ENCODE measurements around the gene FREM1.

The FREM1 gene

DNA sequence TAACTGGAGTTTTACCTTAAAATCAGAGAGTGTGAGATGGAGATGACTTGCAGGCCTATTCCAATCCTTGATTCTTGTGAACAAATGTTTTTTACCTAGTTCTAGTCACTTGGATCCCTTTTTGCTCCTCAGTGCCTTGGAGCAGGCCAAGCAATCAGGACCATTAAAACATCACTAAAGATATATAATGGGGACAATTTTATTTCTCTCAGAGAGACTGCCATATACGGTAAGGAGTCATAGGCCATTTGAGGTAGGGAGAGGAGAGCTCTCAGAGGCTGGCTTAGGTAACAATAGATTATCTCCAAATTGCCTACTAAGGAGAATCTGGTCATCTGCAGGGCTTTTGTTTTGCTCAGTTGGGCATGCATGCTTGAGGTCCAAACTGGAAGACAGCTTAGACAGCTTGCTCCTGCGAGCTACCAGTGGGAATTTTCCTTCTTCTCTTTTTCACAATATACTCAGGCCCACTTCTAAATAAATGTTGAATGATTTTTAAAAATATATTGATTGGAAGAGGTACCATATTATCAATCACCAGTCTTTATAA, 44.0 kb downstream of the FREM1 start:
- DNase-seq: no peak

DNA sequence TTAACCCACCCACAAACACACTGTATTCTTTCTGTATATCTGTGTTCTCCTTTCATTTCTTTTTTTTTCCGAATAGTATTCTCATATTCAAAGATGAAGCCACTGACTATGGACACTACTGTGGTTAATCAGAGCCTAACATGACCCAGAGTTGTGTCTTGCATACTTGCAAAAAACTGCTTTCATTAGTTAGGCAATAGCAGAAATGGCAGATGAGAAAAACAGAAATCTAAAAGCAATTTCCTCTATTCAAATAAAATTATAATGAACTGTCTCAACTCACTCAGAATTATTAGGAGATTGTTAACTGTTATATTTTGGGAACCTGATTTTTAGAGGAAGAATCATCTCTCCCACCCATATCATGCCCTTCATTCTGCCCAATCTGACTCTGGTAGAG, 45.9 kb downstream of the FREM1 start:
- DNase-seq: no peak

DNA sequence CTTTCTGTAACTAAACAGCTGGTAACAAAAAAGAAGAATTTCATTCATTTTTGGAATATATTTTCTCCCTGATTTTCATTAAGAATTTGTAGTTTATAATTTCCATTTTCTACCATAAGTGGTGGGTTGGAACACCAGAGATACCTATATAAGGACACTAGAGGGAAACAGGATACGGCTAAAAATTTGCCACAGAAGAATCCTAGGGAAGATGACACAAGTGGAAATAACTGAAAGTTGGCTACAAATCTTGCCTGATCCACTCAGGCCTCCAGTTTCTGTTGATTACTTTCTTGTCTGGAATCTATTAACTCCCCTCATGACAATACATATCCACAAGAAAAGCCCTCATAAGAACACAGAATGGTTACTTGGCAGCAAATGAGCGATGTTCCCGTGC, 46.8 kb downstream of the FREM1 start:
- DNase-seq: no peak

DNA sequence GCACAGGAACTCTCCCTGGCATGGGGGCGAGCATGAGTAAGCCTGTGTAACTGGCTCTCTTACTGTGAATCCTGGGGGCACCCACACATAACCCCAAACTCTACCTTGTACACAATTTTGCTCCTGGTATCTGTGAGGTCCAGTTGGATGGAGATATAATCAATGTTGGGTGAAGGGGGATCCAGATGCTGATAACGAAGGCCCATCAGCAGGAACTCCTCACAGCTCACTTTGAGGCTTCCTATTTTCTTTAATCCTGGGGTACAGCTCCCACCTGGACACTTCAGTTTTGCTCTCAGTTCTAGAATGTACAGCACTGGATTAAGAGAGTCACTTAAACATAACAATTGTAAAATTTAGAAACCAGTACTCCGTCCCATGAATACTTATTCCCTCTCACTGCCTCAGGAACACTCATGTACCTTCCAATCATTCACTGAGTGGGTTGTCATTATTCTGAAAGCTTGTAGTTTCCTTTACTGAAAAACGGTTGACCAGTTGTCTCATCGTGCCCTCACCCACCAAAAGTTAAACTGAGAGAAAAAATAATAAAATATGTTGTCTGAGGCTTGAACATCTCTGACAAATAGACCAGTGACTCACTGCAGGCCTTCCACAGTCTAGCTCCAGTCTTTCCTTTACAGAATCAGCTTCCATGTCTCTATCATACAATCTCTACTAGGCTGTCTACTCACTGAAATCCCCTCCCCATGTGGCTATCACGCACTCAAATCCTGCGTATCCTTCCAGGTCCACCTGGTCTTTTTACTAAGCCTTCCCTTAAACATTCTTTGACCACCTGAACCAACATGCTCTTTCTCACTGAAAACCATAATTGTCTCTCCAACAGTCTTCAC, 52.6 kb downstream of the FREM1 start:
- DNase-seq: no peak

DNA sequence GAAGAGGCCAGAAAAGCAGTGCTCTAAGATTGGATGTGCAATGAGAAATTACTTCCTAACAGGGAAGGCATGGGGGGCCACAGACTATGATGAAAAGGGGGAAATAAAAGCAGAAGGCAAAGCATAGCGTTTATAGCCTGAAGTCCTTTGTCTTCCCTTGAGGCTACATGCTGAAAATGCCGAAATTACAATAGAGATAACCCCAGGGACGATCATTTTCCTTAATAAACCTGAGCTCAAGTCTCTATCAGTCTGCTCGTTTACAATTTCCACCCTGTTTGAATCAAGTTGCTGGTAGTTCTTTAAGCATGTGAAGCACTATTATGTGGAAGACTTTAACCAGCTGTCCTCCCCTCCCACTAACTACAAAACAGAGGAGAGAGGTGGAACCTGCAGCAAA, 60.4 kb downstream of the FREM1 start:
- DNase-seq: no peak

DNA sequence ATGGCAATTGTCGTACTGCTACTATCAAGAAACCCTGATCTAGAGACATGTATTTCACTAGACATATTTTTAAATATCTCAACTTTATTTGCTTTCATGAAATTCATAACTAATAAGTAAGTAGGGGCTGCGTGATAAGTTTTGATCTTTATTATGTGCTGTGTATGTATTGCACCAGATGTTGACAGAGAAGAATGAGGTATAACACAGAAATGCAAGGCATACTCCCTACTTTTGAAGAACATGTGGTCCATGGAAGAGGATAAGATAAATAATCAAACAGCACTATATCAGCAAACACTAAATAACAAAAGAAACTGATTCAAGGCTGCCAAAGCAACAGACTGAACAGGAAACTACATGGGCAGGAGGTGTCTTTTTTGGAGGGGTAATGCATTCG, 60.9 kb downstream of the FREM1 start:
- DNase-seq: no peak

DNA sequence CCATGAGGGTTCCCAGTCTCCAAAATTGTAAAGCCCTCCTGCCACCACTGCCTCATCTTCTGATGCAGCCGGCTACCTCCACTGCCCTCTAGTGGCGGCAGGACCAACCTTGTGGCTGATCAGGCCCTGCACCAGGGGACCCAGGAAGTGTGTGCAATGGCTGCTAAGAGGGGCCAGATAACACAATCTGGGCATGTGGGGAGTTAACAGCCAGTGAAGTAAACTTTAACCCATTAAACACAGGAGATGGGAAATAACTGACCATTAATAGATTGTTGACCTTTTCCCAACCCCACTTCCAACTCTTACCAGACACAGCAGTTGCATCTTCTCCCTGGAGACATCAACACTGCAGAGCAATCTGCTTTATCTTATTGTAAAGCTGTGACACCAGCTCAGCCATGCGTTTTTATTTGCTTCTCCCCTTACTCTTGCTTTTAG, 63.3 kb downstream of the FREM1 start:
- DNase-seq: peak; percentile 49

DNA sequence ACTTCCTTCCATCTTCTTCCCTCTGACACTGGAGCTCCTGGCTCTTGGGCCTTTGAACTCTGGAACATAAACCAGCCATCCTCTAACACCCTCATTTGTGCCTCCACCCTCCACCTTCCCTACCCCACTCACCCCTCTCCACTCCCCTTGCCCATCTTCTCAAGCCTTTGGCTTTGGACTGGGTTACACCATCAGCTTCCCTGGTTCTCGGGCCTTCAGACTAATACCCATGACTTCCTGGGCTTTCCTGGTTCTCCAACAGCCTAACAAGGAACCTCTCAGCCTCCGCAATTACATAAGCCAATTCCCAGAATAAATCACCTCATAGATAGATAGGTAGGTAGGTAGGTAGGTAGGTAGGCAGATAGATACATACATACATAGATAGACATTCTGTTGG, 67.1 kb downstream of the FREM1 start:
- DNase-seq: no peak

DNA sequence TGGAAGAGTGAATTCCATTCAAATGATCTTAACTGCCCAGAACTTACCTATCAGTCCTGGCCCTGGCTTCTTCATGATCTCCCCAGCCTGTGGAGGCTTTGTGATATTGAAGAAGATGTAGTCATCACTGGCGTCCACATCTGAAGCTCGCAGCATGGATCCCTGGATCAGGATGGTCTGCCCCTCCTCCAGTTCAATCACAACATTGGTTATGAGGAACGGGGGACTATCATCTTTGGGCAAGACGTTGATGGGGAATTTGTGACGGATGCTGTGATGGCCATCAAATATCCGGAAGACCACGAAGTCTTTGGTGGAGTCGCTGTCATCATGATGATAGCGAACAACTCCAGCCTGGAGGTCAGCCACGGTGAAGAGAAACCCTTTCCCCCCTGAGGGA, 68.0 kb downstream of the FREM1 start:
- DNase-seq: no peak

DNA sequence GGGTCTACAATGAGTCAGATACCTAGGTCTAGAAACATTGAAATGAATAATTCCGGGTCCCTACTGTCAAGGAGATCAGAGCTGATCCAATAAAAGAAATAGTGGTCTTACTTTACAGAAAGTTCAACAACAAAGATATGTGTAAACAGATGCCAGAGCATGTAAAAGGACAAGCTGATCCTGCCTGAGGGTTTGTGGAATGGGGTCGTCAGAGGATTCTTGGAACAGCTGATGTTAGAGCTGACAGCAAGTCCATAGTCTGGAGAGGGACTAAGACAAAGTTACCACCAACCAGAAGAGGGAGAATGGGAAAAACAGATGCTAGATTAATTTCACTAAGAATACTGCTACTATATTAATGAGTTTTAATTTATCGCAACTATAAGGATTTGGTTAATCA, 71.5 kb downstream of the FREM1 start:
- DNase-seq: no peak

DNA sequence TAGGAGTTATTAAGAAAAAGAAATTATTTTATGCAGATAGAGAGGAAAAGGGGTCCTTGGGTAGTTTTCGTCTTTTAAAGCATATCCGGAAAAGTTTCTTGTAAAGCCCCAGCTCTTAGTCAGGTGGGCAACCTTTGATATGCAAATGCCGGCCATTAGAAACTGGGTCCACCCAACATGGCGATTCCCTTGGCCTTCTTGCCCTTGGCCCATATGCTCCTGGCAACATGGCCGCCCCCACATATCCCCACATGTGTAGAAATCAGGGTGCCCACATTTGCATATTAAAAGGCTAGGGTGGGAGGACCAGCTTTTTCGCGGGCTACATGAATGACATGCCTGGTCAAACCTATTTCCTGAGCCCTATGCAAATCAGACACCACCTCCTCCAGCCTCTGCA, 73.3 kb downstream of the FREM1 start:
- DNase-seq: no peak

DNA sequence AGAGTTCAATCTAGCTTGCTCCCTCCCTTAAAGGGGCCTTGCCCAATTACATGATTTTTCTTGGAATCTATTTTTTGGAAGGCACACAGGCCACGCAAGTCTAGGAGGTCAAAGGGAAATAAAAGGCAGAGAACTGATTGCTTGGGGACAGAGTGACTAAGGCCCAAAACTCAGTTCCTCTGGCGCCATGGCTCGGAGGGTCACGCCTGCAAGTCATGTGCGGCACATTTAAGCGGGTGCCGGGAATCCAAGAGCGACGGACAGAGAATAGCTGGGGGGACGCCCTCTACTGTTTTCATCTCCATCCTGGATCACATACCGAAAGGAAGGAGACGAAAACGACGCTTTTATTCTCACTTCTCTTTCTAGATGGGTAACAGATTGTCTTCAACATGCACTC, 78.6 kb downstream of the FREM1 start:
- no peak for DNase-seq

DNA sequence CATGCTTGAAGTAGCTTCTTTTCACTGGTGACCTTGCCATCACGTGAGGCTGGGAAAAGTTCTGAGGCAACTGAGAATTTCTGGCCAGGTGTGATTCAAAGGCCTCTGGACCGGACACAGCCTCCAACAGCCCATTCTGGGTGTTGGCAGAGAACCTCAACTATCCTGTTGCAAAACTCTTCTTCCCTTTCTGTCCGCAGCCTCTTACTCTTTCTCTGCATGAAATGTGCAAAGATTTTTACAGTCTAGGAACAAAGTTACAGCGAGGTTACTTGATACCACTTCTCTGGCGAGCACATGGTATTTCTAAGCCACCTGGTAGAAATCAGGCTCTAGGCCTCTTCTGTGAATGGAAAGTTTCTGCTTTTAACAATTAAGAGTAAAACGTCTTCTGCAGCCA, 79.2 kb downstream of the FREM1 start:
- no peak for DNase-seq

DNA sequence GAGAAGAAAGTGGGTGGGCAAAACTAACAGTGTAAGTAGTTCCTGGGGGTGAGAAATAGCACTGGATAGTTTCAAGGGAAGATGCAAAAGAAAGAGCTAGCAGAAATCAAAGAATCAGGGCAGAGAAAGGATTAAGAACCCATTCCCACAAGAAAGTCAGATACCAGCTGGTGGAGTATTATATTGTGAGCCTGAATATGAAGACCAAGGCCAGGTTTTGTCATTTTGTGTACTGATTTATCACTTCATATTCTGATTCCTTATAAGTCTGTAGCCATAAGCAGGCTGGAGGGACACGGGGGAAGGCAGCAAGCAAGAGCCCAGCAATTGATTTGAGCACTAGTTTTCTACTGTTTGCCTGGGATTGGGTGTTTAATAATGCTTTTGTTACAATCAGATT, 80.2 kb downstream of the FREM1 start:
- DNase-seq: no peak

DNA sequence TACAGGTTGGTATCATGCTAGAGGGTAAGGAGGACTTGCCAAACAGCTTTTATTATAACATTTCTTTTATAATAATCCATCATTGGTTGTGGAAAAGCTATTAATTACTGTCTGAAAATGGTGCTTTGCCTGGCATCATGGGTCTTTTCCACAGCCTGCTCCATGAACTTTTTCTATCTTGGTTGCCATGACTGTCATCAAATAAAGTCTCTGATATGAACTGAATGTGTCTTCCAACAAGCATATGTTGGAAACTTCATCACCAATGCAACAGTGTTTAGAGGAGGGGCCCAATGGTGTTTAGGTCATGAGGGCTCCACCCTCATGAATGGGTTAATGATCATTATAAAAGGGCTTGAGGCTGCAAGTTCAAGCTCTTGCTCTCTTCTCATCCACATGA, 81.0 kb downstream of the FREM1 start:
- no peak for DNase-seq

DNA sequence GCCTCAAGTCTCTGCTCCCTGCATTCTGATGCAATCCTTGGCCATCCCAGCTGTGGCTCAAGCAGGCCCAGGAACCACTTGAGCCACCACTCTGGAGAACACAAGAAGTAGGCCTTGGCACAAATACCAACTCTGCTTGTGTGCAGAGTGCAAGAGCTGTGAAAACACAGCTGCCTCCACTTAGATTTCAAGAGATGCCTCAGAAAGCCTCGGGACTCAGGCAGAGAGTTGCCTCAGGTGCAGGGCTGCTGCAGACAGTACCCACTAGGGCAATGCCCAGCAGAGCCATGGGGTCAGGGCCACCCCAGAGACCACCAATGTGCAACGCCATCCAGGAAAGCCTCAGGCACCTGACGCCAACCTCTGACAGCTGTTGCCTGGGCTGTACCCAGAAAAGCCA, 82.4 kb downstream of the FREM1 start:
- DNase-seq: no peak

DNA sequence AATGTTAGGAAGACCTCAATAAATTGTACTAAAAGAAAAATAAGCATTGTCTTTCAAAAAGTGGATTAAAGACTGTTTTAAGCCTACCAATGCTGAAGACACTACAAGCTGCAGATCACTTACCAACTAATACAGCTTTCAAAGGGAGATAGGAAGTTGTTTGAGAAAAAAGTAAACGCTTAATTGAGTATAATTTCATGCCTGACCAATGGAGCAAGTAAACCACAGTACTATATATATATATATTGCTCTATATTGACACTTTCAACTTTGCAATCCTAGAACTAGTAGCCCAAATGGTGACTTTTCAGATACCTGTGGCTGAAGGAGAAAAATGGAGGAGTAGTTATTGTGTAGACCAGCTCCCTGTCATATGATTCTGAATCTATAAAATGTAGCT, 85.7 kb downstream of the FREM1 start:
- DNase-seq: no peak

DNA sequence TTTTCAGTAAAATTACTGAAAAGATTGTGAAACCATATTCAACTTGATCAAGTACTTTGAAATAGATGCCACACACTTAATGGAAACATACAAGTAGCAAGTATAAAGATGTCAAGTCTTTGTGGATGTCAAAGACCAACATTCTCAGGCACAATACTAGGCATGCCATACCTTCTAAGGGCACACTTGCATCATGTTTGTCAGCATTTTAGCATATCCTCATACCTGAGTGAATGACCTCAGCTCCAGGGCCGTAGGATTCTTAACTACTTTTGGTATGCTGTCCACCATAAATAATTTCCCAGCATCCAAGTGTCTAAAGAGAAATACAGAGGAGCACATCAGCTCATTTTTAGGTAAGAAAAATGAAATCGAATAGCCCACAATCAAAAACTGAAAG, 86.4 kb downstream of the FREM1 start:
- DNase-seq: no peak

DNA sequence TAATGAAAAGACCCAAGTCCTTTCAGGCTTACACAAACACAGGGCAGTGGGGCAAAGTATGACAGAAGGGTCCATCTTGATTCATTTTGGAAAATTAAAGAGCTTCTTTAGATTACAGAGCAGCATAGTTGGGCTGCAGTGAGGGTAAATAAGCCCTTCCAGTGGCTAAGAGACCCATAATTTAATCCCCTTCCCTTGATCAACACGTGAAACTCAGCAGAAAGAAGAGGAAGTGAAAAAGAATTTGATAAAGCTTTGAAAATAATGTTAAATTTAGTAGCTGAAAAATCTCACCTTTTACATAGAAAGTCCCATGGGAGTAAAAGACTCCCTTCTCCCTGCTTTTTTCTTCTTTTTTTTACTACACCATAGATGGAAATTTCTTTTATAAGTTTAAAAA, 87.6 kb downstream of the FREM1 start:
- DNase-seq: no peak

DNA sequence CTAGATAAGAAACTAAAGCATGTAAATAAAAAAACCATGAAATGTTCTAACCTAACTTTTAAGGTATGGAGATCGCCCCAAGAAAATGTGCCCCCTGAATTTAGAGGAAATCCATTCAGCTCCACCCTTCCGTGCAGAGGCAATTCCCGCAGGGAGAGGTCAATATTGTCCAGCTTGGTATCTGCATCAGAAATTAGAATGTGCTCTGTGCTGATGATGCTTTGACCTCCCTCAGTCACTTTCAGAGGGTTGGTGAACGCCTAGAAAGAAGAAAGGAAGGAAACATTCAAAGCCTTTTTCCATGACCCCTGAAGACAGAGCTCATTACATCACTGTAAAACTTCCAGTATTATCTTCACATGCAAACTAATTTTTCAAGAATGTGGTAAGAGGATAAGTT, 91.0 kb downstream of the FREM1 start:
- DNase-seq: no peak

DNA sequence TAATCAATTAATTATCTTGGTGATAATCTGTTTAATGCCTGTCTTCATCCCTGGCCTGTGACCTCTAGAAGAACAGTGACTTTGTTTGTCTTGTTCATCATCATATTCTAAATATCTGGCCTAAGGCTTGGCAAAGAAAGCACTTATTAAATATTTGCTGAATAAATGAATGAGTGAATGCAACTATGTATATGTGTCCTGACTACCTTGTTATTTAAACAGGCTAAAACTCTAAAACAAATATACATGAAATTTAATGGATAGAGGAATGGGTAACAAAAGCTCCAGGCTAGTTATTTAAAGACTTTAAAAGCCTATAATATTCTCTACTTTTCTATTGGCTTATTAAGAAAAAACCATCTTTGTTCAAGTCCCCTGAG, 96.0 kb downstream of the FREM1 start:
- DNase-seq: no peak

DNA sequence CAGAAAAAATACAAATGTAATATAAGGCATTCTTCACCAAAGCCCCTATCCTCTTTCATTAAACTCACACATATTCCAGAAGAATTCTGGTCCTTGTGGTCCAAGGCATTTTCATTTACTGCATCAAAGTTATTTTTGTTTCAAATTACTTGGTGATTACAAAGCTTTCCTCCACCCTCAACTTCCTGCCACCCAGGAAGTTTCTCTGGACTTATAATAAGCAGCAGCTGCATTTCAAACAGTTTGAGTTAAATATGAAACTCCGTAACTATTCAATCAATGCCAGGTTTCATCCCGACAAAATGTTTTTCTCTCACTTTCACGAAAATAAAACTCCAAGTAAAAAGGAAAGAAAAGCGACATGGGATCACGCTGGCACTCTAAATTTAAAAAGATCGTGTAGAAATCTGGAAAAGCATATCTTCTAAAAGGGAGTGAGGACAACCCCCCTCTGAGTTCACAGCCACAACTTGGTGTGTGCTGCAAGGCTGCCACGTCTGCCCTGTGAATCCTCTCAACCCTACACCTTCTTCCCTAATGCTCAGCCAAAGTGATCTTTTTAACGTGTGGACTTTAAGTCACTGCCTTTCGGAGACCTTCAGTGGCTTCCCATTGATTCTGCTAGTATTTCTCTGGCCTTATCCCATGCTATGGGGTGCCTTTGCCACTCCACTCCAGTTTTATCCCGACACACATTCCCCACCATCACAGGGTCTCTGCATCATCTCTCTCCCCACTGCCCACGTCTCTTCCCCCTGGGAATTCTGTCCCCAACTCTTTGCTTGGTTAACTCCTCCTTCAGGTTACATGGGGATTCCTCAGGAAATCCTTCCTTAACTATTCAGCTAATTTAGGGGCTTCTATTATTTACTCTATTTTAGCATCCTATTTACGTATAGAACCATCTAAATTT, 96.6 kb downstream of the FREM1 start:
- DNase-seq: no peak

DNA sequence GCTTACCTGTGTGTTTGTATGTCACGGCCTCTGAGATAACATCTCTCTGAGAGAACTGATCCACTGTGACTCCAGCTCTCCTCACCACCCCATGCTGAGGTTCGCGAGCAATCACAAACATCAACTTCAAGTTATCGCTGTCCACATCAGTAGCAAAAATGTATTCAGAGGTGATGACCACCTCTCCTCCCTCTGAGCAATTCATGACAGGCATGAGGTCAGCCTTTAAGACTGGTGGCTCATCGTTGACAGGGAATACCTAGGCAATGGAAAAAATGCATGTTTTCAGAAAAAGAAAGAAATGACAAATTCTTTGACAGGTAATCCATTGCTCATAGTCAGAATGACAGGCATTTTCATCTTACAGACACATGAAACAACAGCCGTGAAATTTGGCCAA, 97.4 kb downstream of the FREM1 start:
- no peak for DNase-seq

DNA sequence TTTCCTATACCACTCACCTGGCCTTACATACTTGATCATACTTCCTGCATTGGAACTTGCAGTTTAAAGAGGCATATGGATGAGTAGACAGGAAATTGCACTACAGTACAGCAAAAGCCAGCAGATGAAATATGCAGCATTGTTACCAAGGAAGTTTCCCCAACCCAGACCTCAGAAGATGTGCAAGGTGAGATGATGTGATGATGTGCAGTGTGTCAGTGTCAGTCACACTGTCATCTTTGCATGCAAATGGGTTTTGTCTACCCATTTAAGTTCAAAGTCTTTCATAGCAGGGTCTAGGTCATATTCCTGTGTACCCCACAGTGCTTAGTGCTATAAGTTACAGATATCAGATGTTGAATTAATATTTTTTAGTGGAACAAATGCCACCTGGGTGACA, 98.4 kb downstream of the FREM1 start:
- DNase-seq: no peak

Data from 8988T (cell line).